Smooth muscle cell (in vitro differentiated cells): ENCODE results near the gene DIAPH1. TPM values are rescaled to one million over a fixed set of nuclear protein-coding genes. Genes with fewer than 3 reads are reported as not detected.

Source experiments
- DNase-seq: peaks from one replicate; lab custom pipeline; 2025; ENCODE audit not compliant: unreplicated experiment; lab: John Stamatoyannopoulos, UW
- H2AFZ ChIP-seq: fragments of 200-600 bp; sonication (generic); 2 replicates; pipeline ENCODE4 v1.6.0; 2016; ENCODE audit warnings: antibody characterized with exemption, low read depth, mild to moderate bottlenecking
- H3F3A ChIP-seq: fragments of 200-600 bp; sonication (generic); 2 replicates; pipeline ENCODE4 v1.6.0; 2017; ENCODE audit warnings: antibody characterized with exemption, low read depth
- H3K27ac ChIP-seq: fragments of 200-600 bp; sonication (generic); 2 replicates; pipeline ENCODE4 v1.5.1; 2016; ENCODE audit warnings: low read depth, mild to moderate bottlenecking
- H3K27me3 ChIP-seq: fragments of 200-600 bp; sonication (generic); 2 replicates; pipeline ENCODE4 v1.6.1; 2016; ENCODE audit warnings: low read depth, mild to moderate bottlenecking
- H3K36me3 ChIP-seq: fragments of 200-600 bp; sonication (generic); 2 replicates; pipeline ENCODE4 v1.5.1; 2016; ENCODE audit warnings: low read depth
- H3K4me1 ChIP-seq: fragments of 200-600 bp; sonication (generic); 2 replicates; pipeline ENCODE4 v1.5.1; 2016; ENCODE audit warnings: low read depth
- H3K4me2 ChIP-seq: fragments of 200-600 bp; sonication (generic); 2 replicates; pipeline ENCODE4 v1.6.0; 2016; ENCODE audit warnings: mild to moderate bottlenecking
- H3K4me3 ChIP-seq: fragments of 200-600 bp; sonication (generic); 2 replicates; pipeline ENCODE4 v1.5.1; 2016; ENCODE audit warnings: mild to moderate bottlenecking
- H3K79me2 ChIP-seq: fragments of 200-600 bp; sonication (generic); 2 replicates; pipeline ENCODE4 v1.6.0; 2016; ENCODE audit warnings: low read depth, mild to moderate bottlenecking
- H3K9ac ChIP-seq: fragments of 200-600 bp; sonication (generic); 2 replicates; pipeline ENCODE4 v1.6.0; 2016; ENCODE audit warnings: low read depth
- H3K9me3 ChIP-seq: fragments of 200-600 bp; sonication (generic); replicated peaks from 2 replicates; pipeline ENCODE4 v1.5.1; 2016; ENCODE audit warnings: low read depth
- H4K20me1 ChIP-seq: fragments of 200-600 bp; sonication (generic); 2 replicates; pipeline ENCODE4 v1.6.0; 2016; ENCODE audit warnings: low read depth
- CTCF ChIP-seq: fragments of 200-600 bp; sonication (generic); IDR thresholded peaks from 2 replicates; pipeline ENCODE4 v1.5.1; 2017; ENCODE audit warnings: borderline replicate concordance, mild to moderate bottlenecking, antibody characterized with exemption; ENCODE audit not compliant: insufficient read depth, poor library complexity, severe bottlenecking
- WGBS: methylation state at CpG from one replicate; pipeline ENCODE4 v1.1.7; 2016; ENCODE audit warnings: low lambda C conversion rate; 5-methylcytosine and 5-hydroxymethylcytosine counted together
- polyA plus RNA-seq: library from polyadenylated mRNA; unstranded; fragments of >200 nt; fragmentation: Nextera tagmentation; extraction: Ambion mirVana; gene quantifications from 2 replicates; pipeline ENCODE4 v1.2.1, GENCODE V29; 2016
- total RNA-seq: library from RNA; depleted of rRNA; stranded (reverse); fragments of >200 nt; gene quantifications from 2 replicates; pipeline ENCODE4 v1.2.3, GENCODE V29; 2014

DIAPH1 gene
- total and polyA plus RNA-seq, 2 experiments from 2014 or later: 15.4 to 26.7 TPM

- 73% methylated on average over 6 of the region's 6 CpGs for WGBS
- peak overlapping the region; percentile 65 for H3K9ac ChIP-seq
Observed at GRCh38 chr5:141603923-141604717, 14.7 kb downstream of the DIAPH1 start.

DNA sequence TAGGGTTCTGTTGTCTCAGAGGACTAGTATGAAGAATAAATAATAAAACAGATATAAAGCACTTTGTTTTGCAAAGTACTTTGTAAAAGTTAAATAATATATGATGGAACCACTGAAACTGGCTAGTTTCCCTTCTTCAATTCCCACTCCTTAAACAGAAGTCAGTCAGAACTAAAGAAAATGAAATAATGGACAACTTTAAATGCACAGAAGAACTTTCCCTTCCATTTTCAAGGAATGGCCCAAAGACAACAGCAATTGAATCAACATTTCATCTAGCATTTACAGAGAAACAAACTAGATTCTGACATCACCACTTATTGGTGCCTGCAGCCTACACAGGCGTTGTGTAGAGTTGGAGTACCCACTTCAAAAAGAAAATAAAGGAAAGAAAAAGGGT lies 16.2 kb downstream of the DIAPH1 start:
- TF ChIP-seq CTCF: no peak
- Histone ChIP-seq H3K27ac (peak overlapping the region; percentile 81), H3K79me2 (peaks cover 79% of the 10 kb centered on the region), H3K4me2 (no peak overlapping the region), H3K4me3 (no peak overlapping the region), H3K27me3 (no peaks in the 10 kb centered on the region), H3K9me3 (no peaks in the 10 kb centered on the region), H3K36me3 (no peaks in the 10 kb centered on the region), H3F3A (no peaks in the 10 kb centered on the region), H3K9ac (no peak overlapping the region), H2AFZ (no peak overlapping the region), H4K20me1 (peaks cover 18% of the 10 kb centered on the region), H3K4me1 (no peaks in the 10 kb centered on the region)
- no peak for DNase-seq
- WGBS: 96% methylated on average over 1 of the region's 1 CpG

More at GRCh38 chr5:141603923-141604717, 14.7 kb downstream of the DIAPH1 start:
- Histone ChIP-seq H3K27me3 (no peaks in the 10 kb centered on the region), H4K20me1 (peaks cover 23% of the 10 kb centered on the region), H3K4me2 (peak overlapping the region; percentile 8), H2AFZ (no peak overlapping the region), H3F3A (no peaks in the 10 kb centered on the region), H3K4me1 (no peaks in the 10 kb centered on the region), H3K4me3 (no peak overlapping the region), H3K9me3 (no peaks in the 10 kb centered on the region), H3K36me3 (no peaks in the 10 kb centered on the region), H3K79me2 (peaks cover 80% of the 10 kb centered on the region), H3K27ac (peak overlapping the region; percentile 81)
- no peak for DNase-seq
- TF ChIP-seq CTCF: no peak

DNA sequence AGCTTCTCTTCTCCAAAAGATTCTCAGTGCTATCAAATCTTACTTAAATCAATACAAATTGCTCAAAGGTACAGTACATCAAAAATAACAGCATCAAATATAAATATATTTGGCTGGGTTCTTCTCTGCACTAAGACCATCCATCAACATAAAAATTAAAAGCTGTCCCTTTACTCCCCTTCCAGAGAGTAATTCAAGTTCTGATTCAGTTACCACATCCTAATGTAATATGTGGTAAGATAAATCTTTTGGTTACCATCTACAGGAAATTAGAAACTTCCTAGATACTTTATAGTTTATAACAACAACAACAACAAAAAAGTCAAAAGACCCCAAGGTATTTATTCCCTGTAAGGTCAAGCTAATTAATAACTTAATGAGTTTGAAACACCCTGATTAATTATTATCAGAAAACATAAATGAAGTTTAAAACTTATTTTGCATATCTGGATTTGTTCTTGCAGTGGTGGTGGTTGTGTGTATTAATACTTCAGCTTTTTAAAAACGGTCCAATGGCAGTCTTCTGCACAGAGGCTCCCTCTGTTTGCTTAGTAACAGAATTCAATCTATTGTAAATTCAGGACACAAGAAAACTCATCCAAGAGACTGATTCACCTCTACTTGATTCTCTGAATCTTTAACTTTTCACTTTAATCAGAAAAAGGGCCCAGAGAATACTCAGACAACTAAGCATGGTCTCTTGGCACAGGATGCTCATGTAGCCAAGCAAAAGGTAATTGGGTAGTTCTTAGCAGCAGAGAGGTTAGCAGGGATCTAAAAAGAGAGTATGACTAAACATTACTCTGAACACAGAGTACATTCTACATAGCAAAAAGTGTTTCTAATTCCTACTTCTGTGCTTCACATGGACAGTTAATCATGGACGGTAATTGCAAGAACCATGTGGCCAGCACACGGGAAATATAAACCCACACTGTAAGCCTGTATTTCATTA lies 20.1 kb downstream of the DIAPH1 start:
- H4K20me1 ChIP-seq: peaks cover 14% of the 10 kb centered on the region
- H3K27me3 ChIP-seq: no peaks in the 10 kb centered on the region
- no peak overlapping the region for H3K9ac ChIP-seq
- H3K36me3 ChIP-seq: no peaks in the 10 kb centered on the region
- no peak for DNase-seq
- H3K4me3 ChIP-seq: no peak overlapping the region
- no peaks in the 10 kb centered on the region for H3F3A ChIP-seq
- H3K9me3 ChIP-seq: no peaks in the 10 kb centered on the region
- no peak overlapping the region for H2AFZ ChIP-seq
- H3K79me2 ChIP-seq: peaks cover 78% of the 10 kb centered on the region
- H3K4me2 ChIP-seq: no peak overlapping the region
- H3K27ac ChIP-seq: no peak overlapping the region
- WGBS: 95% methylated on average over 3 of the region's 3 CpGs
- no peak for TF ChIP-seq CTCF
- no peaks in the 10 kb centered on the region for H3K4me1 ChIP-seq
